ENCODE results near the gene SPATA3.

DNA sequence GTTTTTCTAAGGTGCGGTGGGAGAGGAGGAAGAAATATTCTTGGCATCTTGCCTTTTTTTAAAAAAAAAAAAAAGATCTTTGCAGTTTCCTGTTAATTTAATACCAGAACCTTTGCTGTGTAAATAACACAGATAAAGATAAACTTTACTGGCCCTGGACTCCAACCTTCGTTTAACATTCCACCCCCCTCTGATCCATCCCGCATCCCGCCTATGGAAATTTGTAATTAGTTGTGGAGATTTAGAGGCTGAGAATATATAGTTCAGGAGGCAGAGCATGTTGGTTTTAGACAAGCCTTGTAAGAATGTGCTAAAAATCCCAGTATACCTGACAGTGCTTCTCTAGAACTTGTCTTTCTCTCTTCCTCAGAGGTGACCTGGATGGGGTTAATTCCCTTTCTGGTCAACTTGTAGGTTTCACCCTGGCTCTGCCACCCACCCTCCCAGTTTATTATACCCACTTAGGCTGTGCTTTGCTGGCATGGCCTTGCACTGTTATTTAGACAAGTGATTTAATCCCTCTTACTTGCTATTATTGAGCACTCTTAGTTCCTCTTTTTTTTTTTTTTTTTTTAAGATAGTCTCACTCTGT is 38.5 kb downstream of the SPATA3 start:
- TF ChIP-seq YY1 (IDR thresholded peaks at IDR 0.05; ENCODE audit: insufficient read depth, insufficient read length) = no peak
- TF ChIP-seq ZNF274 (IDR thresholded peaks at IDR 0.05; ENCODE audit: low read depth, low read length) = no peak

All from NT2/D1 (cell line).